Measurements from ENCODE around the gene FBXO46. TPM values are rescaled to one million over a fixed set of nuclear protein-coding genes. Genes with fewer than 3 reads are reported as not detected.

FBXO46 gene, protein sequence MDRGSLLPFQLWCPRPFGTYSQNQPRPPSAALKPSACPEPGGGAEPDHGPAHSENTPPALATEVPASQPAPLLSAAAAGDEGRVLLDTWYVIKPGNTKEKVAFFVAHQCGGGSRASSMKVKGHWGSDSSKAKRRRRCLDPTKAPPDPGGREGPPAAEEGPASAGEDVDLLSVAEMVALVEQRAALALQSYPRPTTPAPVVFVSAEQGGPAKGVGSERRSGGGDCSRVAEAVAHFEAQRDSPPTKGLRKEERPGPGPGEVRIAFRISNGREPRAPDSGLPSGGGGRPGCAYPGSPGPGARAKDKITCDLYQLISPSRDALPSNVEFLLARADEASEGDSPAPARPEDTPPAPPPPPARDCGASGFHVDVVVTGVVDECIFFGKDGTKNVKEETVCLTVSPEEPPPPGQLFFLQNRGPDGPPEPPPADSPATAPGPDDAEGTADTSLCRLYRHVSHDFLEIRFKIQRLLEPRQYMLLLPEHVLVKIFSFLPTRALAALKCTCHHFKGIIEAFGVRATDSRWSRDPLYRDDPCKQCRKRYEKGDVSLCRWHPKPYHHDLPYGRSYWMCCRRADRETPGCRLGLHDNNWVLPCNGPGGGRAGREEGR
- total RNA-seq = 8.4 and 9.7 TPM in 2 replicates

DNA sequence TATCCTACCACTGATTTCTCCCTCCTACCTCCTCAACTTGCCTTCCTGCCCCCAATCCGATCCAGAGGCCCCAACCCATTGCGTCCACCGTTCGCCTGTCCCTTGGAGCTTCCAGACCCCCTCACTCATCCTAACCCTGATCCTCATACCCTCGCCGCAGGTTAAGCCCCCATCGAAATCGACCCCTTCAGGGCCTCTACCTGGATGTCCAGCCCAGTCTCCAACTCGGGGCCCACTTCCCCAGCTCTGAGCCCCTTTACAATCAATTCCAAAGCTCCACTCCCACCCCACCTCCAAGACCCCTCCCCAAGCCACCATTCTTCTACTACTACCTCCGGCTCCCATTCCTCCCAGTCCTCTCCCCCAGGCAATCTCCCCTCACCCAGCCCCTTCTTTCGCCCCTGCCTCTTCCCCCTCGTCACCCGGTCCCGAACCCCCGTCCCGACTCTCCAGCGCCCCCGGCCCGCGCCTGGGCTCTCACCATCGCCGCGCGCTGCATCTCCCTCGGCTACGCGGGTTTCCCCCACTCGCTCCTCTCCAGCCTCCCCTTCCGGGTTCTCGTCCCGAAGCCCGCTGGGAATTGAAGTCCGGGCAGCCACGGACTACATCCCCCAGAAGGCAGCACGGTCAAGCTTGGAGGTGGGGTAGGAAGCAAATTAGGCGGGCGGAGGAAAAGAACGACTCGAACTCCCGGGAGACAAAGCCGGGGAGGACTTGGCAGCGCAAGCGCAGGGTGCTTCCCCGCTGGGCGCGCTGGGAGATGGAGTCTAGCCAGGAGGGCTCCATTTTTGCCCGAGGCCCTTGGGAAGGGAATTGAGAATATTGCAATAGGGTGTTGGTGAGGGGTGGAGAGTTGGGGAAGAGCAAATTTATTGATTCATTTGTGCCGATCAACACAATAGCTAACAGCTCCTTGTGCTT is at the start of gene FBXO46:
FBXO46 (minus strand) TSS at position 529 of the 921 bp plus-strand sequence. CDS start 17,401 bp downstream, outside the sequence.

DNA sequence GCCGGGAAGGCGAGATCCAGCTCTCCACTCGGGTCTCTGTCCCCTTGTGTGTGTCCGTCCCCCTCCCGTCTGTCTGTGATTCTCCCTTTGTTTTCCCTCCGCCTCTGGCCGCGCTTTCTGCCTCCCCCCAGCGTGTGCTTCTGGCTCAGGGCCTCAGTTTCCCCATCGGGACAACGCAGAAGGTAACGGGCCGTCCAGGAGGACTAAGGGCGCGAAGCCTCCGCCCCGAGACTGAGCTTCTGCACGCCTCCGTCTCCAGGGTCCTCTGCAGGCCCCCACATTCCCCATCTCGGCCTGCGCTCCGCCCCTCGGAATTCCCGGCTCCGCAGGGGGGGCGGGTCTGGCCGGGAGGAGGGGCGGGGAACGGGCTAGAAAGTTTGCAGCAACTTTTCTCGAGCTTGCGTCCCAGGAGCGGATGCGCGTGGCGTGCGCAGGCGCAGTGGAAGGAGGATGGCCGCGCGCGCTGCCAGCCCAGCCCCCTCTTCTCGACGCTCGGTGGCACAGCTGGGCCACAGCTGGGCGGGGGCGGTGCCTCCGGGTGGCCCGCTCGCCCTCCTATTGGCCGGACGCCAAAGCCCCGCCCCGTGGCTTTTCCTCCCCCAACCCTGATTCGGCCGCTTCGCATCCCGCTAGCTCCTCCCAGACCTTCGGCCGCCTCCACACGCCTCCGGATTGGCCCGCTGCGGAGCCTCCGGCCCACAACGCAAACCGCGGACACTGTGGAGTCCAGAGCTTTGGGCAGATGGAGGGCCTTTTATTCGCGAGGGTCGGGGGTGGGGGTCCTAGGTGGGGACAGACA is 38.5 kb upstream of the FBXO46 start, which contains the start of gene SIX5:
SIX5 (minus strand) TSS at position 269 of the 799 bp plus-strand sequence. CDS start 408 bp downstream, outside the sequence.

DNA sequence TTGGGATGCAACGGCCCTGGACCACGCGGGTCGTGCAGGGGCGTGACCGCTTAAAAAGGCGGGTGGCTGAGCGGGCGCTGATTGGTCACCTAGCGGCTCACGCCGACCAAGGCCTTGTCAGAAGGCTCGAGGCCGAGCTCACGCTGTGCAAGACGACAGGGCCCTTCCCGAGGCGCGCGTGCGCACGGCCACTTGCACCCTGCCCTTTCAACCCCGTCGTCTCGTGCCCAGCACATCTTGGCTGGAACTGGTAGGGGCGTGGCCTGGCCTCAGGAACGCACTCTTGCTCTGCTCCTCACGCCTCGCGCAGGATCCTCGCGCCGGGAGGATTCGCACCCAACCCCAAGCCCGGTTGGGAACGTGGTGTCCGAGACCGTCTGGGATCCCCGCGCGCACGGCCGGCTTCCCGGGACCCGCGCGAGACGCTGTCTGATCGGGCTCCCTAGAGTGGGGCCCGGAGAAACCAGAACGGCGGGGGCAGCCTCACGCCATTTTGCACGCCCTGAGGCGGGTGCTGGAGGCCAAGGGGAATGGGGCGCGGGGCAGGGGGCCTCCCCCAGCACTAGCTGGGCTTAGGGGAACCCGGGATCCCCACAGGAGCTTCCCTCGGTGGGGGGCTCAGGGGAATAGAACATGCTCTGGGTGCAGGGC is 2.6 kb upstream of the FBXO46 start, which contains the start of gene MEIOSIN:
MEIOSIN (plus strand) TSS at position 280 of the 651 bp plus-strand sequence. CDS start 1,938 bp downstream, outside the sequence.

DNA sequence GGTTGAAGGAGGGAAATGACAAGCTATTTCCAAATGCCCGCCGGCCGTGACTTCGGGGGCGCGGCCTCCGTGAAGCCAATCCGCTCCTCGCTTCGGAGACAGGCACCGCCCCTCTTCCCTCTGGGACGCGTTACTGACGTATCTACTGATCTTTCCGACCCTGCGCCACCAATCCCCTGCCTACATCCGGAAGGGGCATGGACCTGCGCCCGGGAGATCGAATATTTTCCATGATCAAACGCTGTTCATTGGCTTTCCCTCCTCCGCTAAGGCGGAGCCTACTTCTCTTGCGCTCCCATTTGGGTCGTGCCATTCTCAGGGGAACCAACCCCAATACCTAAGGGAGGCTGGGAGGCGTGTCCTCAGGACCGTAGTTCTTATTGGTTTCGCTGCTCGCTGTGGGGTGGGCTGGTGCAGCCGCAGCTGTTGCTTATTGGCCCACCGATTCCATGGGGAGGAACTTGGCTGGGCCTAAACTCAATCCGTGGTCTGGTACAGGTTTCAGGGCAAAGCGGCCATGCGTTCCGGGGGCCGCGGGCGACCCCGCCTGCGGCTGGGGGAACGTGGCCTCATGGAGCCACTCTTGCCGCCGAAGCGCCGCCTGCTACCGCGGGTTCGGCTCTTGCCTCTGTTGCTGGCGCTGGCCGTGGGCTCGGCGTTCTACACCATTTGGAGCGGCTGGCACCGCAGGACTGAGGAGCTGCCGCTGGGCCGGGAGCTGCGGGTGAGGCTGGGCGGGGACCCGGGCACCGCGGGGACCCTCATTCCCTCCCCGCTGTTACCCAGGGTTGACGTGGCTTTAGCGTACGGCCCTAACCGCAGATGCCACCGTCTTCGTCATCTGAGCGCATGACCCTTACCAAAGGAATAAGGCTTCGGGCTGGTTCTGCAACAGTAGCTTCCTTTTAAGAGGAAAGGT is 38.2 kb downstream of the FBXO46 start, which contains the start of gene QPCTL:
QPCTL (plus strand) TSS at position 480 of the 919 bp plus-strand sequence; CDS start at position 518, 38 bp downstream.

DNA sequence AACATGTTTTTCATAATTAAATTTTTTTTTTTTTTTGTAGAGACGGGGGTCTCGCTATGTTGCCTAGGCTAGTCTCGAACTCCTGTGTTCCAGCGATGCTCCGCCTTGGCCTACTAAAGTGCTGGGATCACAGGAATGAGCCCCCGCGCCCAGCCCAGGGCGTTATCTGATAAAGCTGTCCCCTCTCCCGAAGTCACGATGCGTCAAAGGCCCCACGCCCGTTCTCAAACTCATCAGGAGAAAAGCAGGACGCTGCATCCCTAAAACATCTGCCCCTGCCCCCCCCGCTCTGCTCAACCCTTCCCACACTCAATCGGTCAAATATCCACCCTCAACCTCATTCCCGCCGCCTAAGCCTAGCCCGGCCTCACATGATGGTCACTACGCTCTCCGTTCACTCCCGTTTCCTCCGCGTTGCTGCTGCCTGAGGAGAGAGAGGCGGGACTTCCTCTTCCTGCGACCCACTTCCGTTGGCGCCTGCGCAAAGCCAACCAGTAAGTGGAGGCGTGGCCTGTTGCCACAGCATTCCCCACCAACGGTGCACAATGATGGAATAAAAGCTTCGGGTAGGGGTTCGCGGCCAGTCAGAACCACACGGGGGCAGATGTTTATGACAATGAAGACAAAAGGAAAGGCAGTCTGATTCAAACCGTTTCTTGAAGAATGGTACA is 39.0 kb downstream of the FBXO46 start, which contains the start of gene SNRPD2:
SNRPD2 (minus strand) TSS at position 438 of the 671 bp plus-strand sequence; CDS start at position 373, 65 bp downstream.

DNA sequence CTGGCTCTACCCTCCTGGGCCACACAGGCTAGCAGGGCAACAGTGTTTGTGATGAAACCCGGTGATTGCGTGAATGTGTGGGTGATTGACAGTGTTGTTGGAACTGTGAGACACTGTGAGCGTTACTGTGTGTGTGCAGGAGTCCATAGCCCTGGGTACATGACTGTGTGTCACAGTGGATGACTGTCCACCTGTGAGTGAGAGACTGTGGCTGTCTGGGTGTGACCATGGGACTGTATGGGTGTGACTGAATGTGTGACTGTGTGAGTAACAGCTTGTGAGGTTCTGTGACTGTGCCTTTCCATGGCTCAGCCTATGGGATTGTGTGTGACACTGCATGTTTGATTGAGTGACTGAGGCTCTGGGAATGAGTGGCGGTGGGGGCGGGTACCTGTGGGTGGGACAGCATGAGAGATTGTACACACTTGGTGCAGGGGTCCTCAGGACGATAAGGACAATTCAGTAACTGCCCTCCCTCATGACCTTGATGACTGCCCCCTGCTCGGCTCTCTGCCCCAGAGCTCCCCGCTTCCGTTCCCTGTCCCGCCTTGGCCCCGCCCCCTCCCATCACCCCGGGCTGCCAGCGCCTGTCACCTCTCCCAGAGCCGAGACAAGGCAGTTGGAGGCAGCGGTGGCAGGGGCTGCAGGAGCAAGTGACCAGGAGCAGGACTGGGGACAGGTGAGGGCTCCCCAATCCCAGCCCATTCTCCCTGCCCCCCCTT is 62.9 kb downstream of the FBXO46 start, which contains the start of gene GIPR:
GIPR (plus strand) TSS at position 602 of the 722 bp plus-strand sequence. CDS start 1,300 bp downstream, outside the sequence.

Other genes starting within 250 kb of the FBXO46 start
- 18.8 and 21.1 TPM in 2 replicates for gene RTN2, start 233.8 kb downstream of the FBXO46 start, total RNA-seq
- gene PPM1N, start 232.5 kb downstream of the FBXO46 start, total RNA-seq = 1.3 and 2.6 TPM in 2 replicates
- gene VASP, start 223.4 kb downstream of the FBXO46 start, total RNA-seq = 55.0 and 120 TPM in 2 replicates
- gene OPA3, start 146.1 kb downstream of the FBXO46 start, total RNA-seq = 8.2 and 9.2 TPM in 2 replicates
- 1.5 and 2.0 TPM in 2 replicates for gene GPR4, start 128.7 kb downstream of the FBXO46 start, total RNA-seq
- gene EML2, start 91.5 kb downstream of the FBXO46 start, total RNA-seq = 12.4 and 18.6 TPM in 2 replicates
- gene GIPR, start 62.7 kb downstream of the FBXO46 start, total RNA-seq = 0.12 TPM in 1 of 2 replicates, not detected in the other
- 281 and 314 TPM in 2 replicates for gene SNRPD2, start 38.9 kb downstream of the FBXO46 start, total RNA-seq
- 10.0 and 18.6 TPM in 2 replicates for gene QPCTL, start 38.2 kb downstream of the FBXO46 start, total RNA-seq
- gene MEIOSIN, start 2.5 kb upstream of the FBXO46 start, total RNA-seq = not detected in 2 replicates
- 26.3 and 31.2 TPM in 2 replicates for gene SIX5, start 38.4 kb upstream of the FBXO46 start, total RNA-seq
- 29.4 and 32.7 TPM in 2 replicates for gene DMPK, start 51.6 kb upstream of the FBXO46 start, total RNA-seq
- gene DMWD, start 61.9 kb upstream of the FBXO46 start, total RNA-seq = 25.6 and 27.6 TPM in 2 replicates
- not detected in 2 replicates for gene RSPH6A, start 84.4 kb upstream of the FBXO46 start, total RNA-seq
- 26.5 and 45.2 TPM in 2 replicates for gene SYMPK, start 132.3 kb upstream of the FBXO46 start, total RNA-seq
- gene FOXA3, start 133.4 kb upstream of the FBXO46 start, total RNA-seq = not detected in 2 replicates
- gene IRF2BP1, start 155.2 kb upstream of the FBXO46 start, total RNA-seq = 36.3 and 38.5 TPM in 2 replicates
- 4.3 and 5.0 TPM in 2 replicates for gene MYPOP, start 171.7 kb upstream of the FBXO46 start, total RNA-seq
- gene NANOS2, start 183.9 kb upstream of the FBXO46 start, total RNA-seq = not detected in 2 replicates
- gene NOVA2, start 243.0 kb upstream of the FBXO46 start, total RNA-seq = under 0.01 and 0.60 TPM in 2 replicates

Data from pericardium fibroblast (primary cell).